Keratinocyte (primary cell): ENCODE results near the gene PAN3. TPM values are rescaled to one million over a fixed set of nuclear protein-coding genes. Genes with fewer than 3 reads are reported as not detected.

Experiments used
- DNase-seq: peaks from one replicate; pipeline ENCODE4 v3.0.0-alpha.2; 2011; ENCODE audit warnings: low read depth, missing footprints, low spot score
- FAIRE-seq: peaks from 2 replicates; lab custom pipeline; 2011; peaks lifted over from hg19 to GRCh38; lab: Jason Lieb, UNC
- H2AFZ ChIP-seq: 2 replicates; pipeline ENCODE4 v1.6.0; 2012; ENCODE audit warnings: low read length, control low read depth, inconsistent platforms; ENCODE audit not compliant: control insufficient read depth
- H3K27ac ChIP-seq: 2 replicates; pipeline ENCODE4 v1.5.1; 2011; ENCODE audit warnings: low read length; ENCODE audit not compliant: control insufficient read depth, insufficient read depth
- H3K27me3 ChIP-seq: 3 replicates; pipeline ENCODE4 v1.6.0; 2011; ENCODE audit warnings: low read length; ENCODE audit not compliant: control insufficient read depth, insufficient read depth; ENCODE audit errors: extremely low read depth
- H3K36me3 ChIP-seq, 2 experiments: 2 replicates in 1 of 2; 3 replicates in 1 of 2; pipeline ENCODE4 v1.5.1; 2011; ENCODE audit warnings: low read length in 2 of 2, mild to moderate bottlenecking in 1 of 2; ENCODE audit not compliant: control insufficient read depth in 2 of 2, insufficient read depth in 2 of 2; ENCODE audit errors: extremely low read depth in 1 of 2
- H3K4me1 ChIP-seq: 3 replicates; pipeline ENCODE4 v1.5.1; 2011; ENCODE audit warnings: low read length; ENCODE audit not compliant: control insufficient read depth, insufficient read depth; ENCODE audit errors: extremely low read depth
- H3K4me2 ChIP-seq: 3 replicates; pipeline ENCODE4 v1.6.0; 2011; ENCODE audit warnings: low read depth, low read length; ENCODE audit not compliant: control insufficient read depth, insufficient read depth; ENCODE audit errors: extremely low read depth
- H3K4me3 ChIP-seq, 3 experiments: fragments of 200-600 bp in 1 of 3; sonication (generic) in 1 of 3; 2 replicates in 2 of 3; 3 replicates in 1 of 3; pipeline ENCODE4 v1.5.1; 2011 to 2016; ENCODE audit warnings: low read length in 3 of 3, mild to moderate bottlenecking in 3 of 3, control low read depth in 2 of 3, inconsistent platforms in 1 of 3, low read depth in 1 of 3, mixed read lengths in 1 of 3, mixed run types in 1 of 3, moderate library complexity in 1 of 3; ENCODE audit not compliant: control insufficient read depth in 2 of 3, insufficient read depth in 2 of 3; ENCODE audit errors: extremely low read depth in 1 of 3
- H3K79me2 ChIP-seq: 2 replicates; pipeline ENCODE4 v1.6.0; 2012; ENCODE audit warnings: low read length; ENCODE audit not compliant: control insufficient read depth, insufficient read depth
- H3K9ac ChIP-seq: 3 replicates; pipeline ENCODE4 v1.6.0; 2011; ENCODE audit warnings: low read length; ENCODE audit not compliant: control insufficient read depth, insufficient read depth; ENCODE audit errors: extremely low read depth
- H3K9me1 ChIP-seq: 3 replicates; pipeline ENCODE4 v1.6.0; 2011; ENCODE audit warnings: low read length; ENCODE audit not compliant: control insufficient read depth, insufficient read depth; ENCODE audit errors: extremely low read depth
- H3K9me3 ChIP-seq: 2 replicates; pipeline ENCODE4 v1.5.1; 2012; ENCODE audit warnings: low read depth, low read length; ENCODE audit not compliant: control insufficient read depth
- H4K20me1 ChIP-seq: 3 replicates; pipeline ENCODE4 v1.6.0; 2011; ENCODE audit warnings: low read length; ENCODE audit not compliant: control insufficient read depth, insufficient read depth; ENCODE audit errors: extremely low read depth
- CTCF ChIP-seq, 3 experiments: IDR thresholded peaks in 1 of 3; conservative IDR thresholded peaks in 1 of 3; optimal IDR thresholded peaks in 1 of 3; 2 replicates in 2 of 3; 3 replicates in 1 of 3; pipeline versions ENCODE3 to v1.5.1; 2011; ENCODE audit warnings: low read length in 3 of 3, mild to moderate bottlenecking in 3 of 3, moderate library complexity in 2 of 3, control low read depth in 1 of 3, inconsistent platforms in 1 of 3; ENCODE audit not compliant: insufficient read depth in 2 of 3; ENCODE audit errors: extremely low read depth in 1 of 3
- EZH2 ChIP-seq: IDR thresholded peaks from one replicate; pipeline ENCODE4 v1.6.1; 2012; ENCODE audit warnings: inconsistent platforms, mild to moderate bottlenecking, low read length, moderate library complexity
- dilution Hi-C: fragments of 300-500 bp; cut with MboI; formaldehyde crosslinking; loops from one replicate; pipeline ENCODE4 v1.7.0; 2020; ENCODE audit warnings: low sequenced_read_pairs; ENCODE audit not compliant: extremely low pct_ligation_motif_present
- polyA plus RNA-seq, 5 experiments: library from polyadenylated mRNA; depleted of rRNA in 3 of 5; stranded (reverse) in 3 of 5; stranded (forward) in 1 of 5; unstranded in 1 of 5; fragments of >200 nt; gene quantifications; 1 replicate in 1 of 5; 2 replicates in 3 of 5; 3 replicates in 1 of 5; pipeline versions ENCODE4 v1.2.1 to v1.2.3, GENCODE V29; 2011 to 2012; ENCODE audit warnings: missing spikeins in 2 of 5, low read depth in 1 of 5, low replicate concordance in 1 of 5

PAN3 gene
- polyA plus RNA-seq, 1 donor (not counting 4 experiments of a cell fraction or from before 2014, with no cell fraction given) = 16.8 TPM

- FAIRE-seq = no peak
- H3K27me3 ChIP-seq = no peaks in the 10 kb centered on the region
- no peaks in the 10 kb centered on the region for H3K9me1 ChIP-seq
- dilution Hi-C loops = no loop called here
- no peaks in the 10 kb centered on the region for H3K9me3 ChIP-seq
- H3K4me1 ChIP-seq = peaks cover 13% of the 10 kb centered on the region
- TF ChIP-seq CTCF (optimal IDR thresholded peaks at IDR 0.05 in 1 of 3, IDR thresholded peaks at IDR 0.05 in 1 of 3, conservative IDR thresholded peaks at IDR 0.05 in 1 of 3; ENCODE audit: extremely low read depth in 1 of 3, insufficient read depth in 2 of 3, low read length in 3 of 3) = no peak
- no peak for TF ChIP-seq EZH2
- DNase-seq = no peak
- no peak overlapping the region for H3K27ac ChIP-seq
- peaks cover 34% of the 10 kb centered on the region for H3K79me2 ChIP-seq
- H3K4me3 ChIP-seq = no peak overlapping the region
- H3K36me3 ChIP-seq = peaks cover 0 to 2% of the 10 kb centered on the region in 2 experiments
- peaks cover 4% of the 10 kb centered on the region for H4K20me1 ChIP-seq
- H3K4me2 ChIP-seq = no peak overlapping the region
- no peak overlapping the region for H2AFZ ChIP-seq
- H3K9ac ChIP-seq = no peak overlapping the region
Observed at GRCh38 chr13:28171266-28171665, 32.9 kb downstream of the PAN3 start.

GRCh38 chr13:28172947-28173346, 34.6 kb downstream of the PAN3 start:
- Histone ChIP-seq H2AFZ (no peak overlapping the region), H3K27me3 (no peaks in the 10 kb centered on the region)

More at GRCh38 chr13:28172947-28173346, 34.6 kb downstream of the PAN3 start:
- no peak overlapping the region for H3K9ac ChIP-seq
- no peak overlapping the region for H3K4me2 ChIP-seq
- DNase-seq = no peak
- TF ChIP-seq EZH2 = no peak
- no peak for TF ChIP-seq CTCF (optimal IDR thresholded peaks at IDR 0.05 in 1 of 3, IDR thresholded peaks at IDR 0.05 in 1 of 3, conservative IDR thresholded peaks at IDR 0.05 in 1 of 3; ENCODE audit: extremely low read depth in 1 of 3, insufficient read depth in 2 of 3, low read length in 3 of 3)
- no peak for FAIRE-seq
- peaks cover 13% of the 10 kb centered on the region for H3K4me1 ChIP-seq
- no peaks in the 10 kb centered on the region for H3K9me1 ChIP-seq
- no peak overlapping the region for H3K4me3 ChIP-seq
- no peak overlapping the region for H3K27ac ChIP-seq
- dilution Hi-C loops = no loop called here
- H3K79me2 ChIP-seq = peaks cover 23% of the 10 kb centered on the region
- peaks cover 2 to 3% of the 10 kb centered on the region in 2 experiments for H3K36me3 ChIP-seq
- H3K9me3 ChIP-seq = no peaks in the 10 kb centered on the region
- H4K20me1 ChIP-seq = peaks cover 4% of the 10 kb centered on the region
